ENCODE measurements around the gene MIPEP. TPM values are rescaled to one million over a fixed set of nuclear protein-coding genes. Genes with fewer than 3 reads are reported as not detected.

Gene MIPEP
- polyA plus RNA-seq, 1 donor from 2014 or later, result 9.1 TPM

GRCh38 chr13:23739596-23739995 lies 149.6 kb downstream of the MIPEP start:
- Histone ChIP-seq H3K4me2 (ENCODE audit: low read length) (no peak overlapping the region), H3K9me2 (ENCODE audit: insufficient read depth, low read length) (no peaks in the 10 kb centered on the region), H4K20me1 (ENCODE audit: insufficient read depth) (no peaks in the 10 kb centered on the region), H3K36me3 (ENCODE audit: insufficient read depth, low read length) (no peaks in the 10 kb centered on the region), H3K27ac (ENCODE audit: low read length) (no peak overlapping the region), H3K79me2 (replicated peaks; ENCODE audit: insufficient read depth, low read length) (no peaks in the 10 kb centered on the region), H2AFZ (ENCODE audit: low read depth, low read length) (no peak overlapping the region), H3K9me3 (ENCODE audit: low read length) (no peaks in the 10 kb centered on the region), H3K4me3 (ENCODE audit: low read length) (no peak overlapping the region), H3K27me3 (ENCODE audit: insufficient read depth, low read depth, low read length) (no peaks in the 10 kb centered on the region), H3F3A (ENCODE audit: insufficient read depth, low read length, poor library complexity, severe bottlenecking) (no peaks in the 10 kb centered on the region), H3K9ac (ENCODE audit: low read length) (no peak overlapping the region)
- TF ChIP-seq TAF1 (IDR thresholded peaks at IDR 0.05; ENCODE audit: low read depth), result no peak

- Histone ChIP-seq H2AFZ (ENCODE audit: low read depth, low read length) (no peak overlapping the region), H3K4me3 (ENCODE audit: low read length) (no peak overlapping the region), H3K9me3 (ENCODE audit: low read length) (no peaks in the 10 kb centered on the region), H3K27ac (ENCODE audit: low read length) (no peak overlapping the region), H3K9ac (ENCODE audit: low read length) (no peak overlapping the region), H3K79me2 (replicated peaks; ENCODE audit: insufficient read depth, low read length) (no peaks in the 10 kb centered on the region), H3K9me2 (ENCODE audit: insufficient read depth, low read length) (no peaks in the 10 kb centered on the region), H3K4me2 (ENCODE audit: low read length) (no peak overlapping the region), H3F3A (ENCODE audit: insufficient read depth, low read length, poor library complexity, severe bottlenecking) (no peaks in the 10 kb centered on the region), H4K20me1 (ENCODE audit: insufficient read depth) (no peaks in the 10 kb centered on the region), H3K36me3 (ENCODE audit: insufficient read depth, low read length) (no peaks in the 10 kb centered on the region), H3K27me3 (ENCODE audit: insufficient read depth, low read depth, low read length) (no peaks in the 10 kb centered on the region)
- TF ChIP-seq TAF1 (IDR thresholded peaks at IDR 0.05; ENCODE audit: low read depth), result no peak
- no peak for TF ChIP-seq POLR2AphosphoS5 (IDR thresholded peaks at IDR 0.05)
- TF ChIP-seq REST (IDR thresholded peaks at IDR 0.05; ENCODE audit: borderline replicate concordance), result no peak
- no peak for TF ChIP-seq MXI1 (conservative IDR thresholded peaks at IDR 0.05; ENCODE audit: poor library complexity, severe bottlenecking)
- no peak for TF ChIP-seq CTCF (IDR thresholded peaks at IDR 0.05; ENCODE audit: poor library complexity, severe bottlenecking)
- no peak for TF ChIP-seq SMC3 (conservative IDR thresholded peaks at IDR 0.05; ENCODE audit: poor library complexity)
- TF ChIP-seq RAD21 (conservative IDR thresholded peaks at IDR 0.05), result no peak
- TF ChIP-seq EP300 (conservative IDR thresholded peaks at IDR 0.05; ENCODE audit: poor library complexity, severe bottlenecking), result no peak
- no peak for TF ChIP-seq EZH2 (IDR thresholded peaks at IDR 0.05; ENCODE audit: borderline replicate concordance, insufficient read depth, low read length, poor library complexity, severe bottlenecking)
Observed at GRCh38 chr13:23736541-23736940, 152.7 kb downstream of the MIPEP start.

- H3K27ac ChIP-seq (ENCODE audit: low read length), result no peak overlapping the region
Observed at GRCh38 chr13:23735329-23735728, 153.9 kb downstream of the MIPEP start.

More at GRCh38 chr13:23735329-23735728, 153.9 kb downstream of the MIPEP start:
- H2AFZ ChIP-seq (ENCODE audit: low read depth, low read length), result no peak overlapping the region
- TF ChIP-seq RAD21 (conservative IDR thresholded peaks at IDR 0.05), result no peak
- no peak for TF ChIP-seq CTCF (IDR thresholded peaks at IDR 0.05; ENCODE audit: poor library complexity, severe bottlenecking)
- TF ChIP-seq MXI1 (conservative IDR thresholded peaks at IDR 0.05; ENCODE audit: poor library complexity, severe bottlenecking), result no peak
- TF ChIP-seq TAF1 (IDR thresholded peaks at IDR 0.05; ENCODE audit: low read depth), result no peak
- no peak for TF ChIP-seq POLR2AphosphoS5 (IDR thresholded peaks at IDR 0.05)
- no peak for TF ChIP-seq EP300 (conservative IDR thresholded peaks at IDR 0.05; ENCODE audit: poor library complexity, severe bottlenecking)
- TF ChIP-seq SMC3 (conservative IDR thresholded peaks at IDR 0.05; ENCODE audit: poor library complexity), result no peak
- TF ChIP-seq REST (IDR thresholded peaks at IDR 0.05; ENCODE audit: borderline replicate concordance), result no peak
- TF ChIP-seq EZH2 (IDR thresholded peaks at IDR 0.05; ENCODE audit: borderline replicate concordance, insufficient read depth, low read length, poor library complexity, severe bottlenecking), result no peak
- no peaks in the 10 kb centered on the region for H3K36me3 ChIP-seq (ENCODE audit: insufficient read depth, low read length)
- H3K9ac ChIP-seq (ENCODE audit: low read length), result no peak overlapping the region
- no peaks in the 10 kb centered on the region for H3K9me3 ChIP-seq (ENCODE audit: low read length)
- no peaks in the 10 kb centered on the region for H3K9me2 ChIP-seq (ENCODE audit: insufficient read depth, low read length)
- H4K20me1 ChIP-seq (ENCODE audit: insufficient read depth), result no peaks in the 10 kb centered on the region
- H3K79me2 ChIP-seq (replicated peaks; ENCODE audit: insufficient read depth, low read length), result no peaks in the 10 kb centered on the region
- H3K27me3 ChIP-seq (ENCODE audit: insufficient read depth, low read depth, low read length), result no peaks in the 10 kb centered on the region
- H3K4me2 ChIP-seq (ENCODE audit: low read length), result no peak overlapping the region
- H3K4me3 ChIP-seq (ENCODE audit: low read length), result no peak overlapping the region
- H3F3A ChIP-seq (ENCODE audit: insufficient read depth, low read length, poor library complexity, severe bottlenecking), result no peaks in the 10 kb centered on the region

All from neural cell (in vitro differentiated cells).